Eye (tissue), 1 donor: Measurements from ENCODE around the gene DCAF17.
"Not testable (repeated sequence)": the region's sequence is repeated elsewhere in the genome, so short reads cannot be mapped to it uniquely, and the experiment has no call there.

ENCODE experiments used
- DNase-seq: peaks from one replicate; pipeline ENCODE4 v3.0.0-alpha.2; 2015

The DCAF17 gene

DNA sequence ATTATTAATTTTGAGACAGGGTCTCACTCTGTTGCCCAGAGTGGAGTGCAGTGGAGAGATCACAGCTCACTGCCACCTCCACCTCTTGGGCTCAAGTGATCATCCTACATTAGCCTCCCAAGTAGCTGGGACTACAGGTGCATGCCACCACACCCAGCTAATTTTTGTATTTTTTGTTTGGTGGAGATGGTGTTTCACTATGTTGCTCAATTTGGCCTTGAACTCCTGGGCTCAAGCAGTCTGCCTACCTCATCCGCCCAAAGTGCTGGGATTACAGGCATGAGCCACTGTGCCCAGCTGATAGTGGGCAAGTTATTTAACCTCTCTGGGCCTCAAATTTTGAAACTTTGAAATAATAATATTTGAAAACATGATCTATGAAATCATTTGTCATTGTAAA, 26.5 kb downstream of the DCAF17 start:
- DNase-seq, result no peak

DNA sequence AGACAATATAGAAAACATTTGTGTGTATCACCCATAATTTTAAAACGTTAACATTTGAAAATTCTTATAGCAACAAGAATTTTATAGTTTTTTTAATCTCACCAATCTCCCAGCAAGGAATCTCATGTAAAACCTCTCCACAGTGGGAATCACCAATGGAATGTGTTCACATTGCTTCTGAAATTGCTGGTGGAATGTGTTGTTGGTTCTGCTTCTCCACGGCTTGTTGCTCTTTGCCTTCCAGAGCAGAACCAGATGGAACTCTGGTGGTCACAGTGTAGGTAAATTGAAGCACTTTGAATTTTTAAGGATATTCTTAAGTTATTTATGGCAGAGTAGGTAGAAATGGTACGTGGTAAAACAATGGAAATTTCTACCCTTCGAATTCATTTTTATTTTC, 35.1 kb downstream of the DCAF17 start:
- DNase-seq, result no peak

GRCh38 chr2:171470129-171470528, 36.1 kb downstream of the DCAF17 start:
- no peak for DNase-seq

DNA sequence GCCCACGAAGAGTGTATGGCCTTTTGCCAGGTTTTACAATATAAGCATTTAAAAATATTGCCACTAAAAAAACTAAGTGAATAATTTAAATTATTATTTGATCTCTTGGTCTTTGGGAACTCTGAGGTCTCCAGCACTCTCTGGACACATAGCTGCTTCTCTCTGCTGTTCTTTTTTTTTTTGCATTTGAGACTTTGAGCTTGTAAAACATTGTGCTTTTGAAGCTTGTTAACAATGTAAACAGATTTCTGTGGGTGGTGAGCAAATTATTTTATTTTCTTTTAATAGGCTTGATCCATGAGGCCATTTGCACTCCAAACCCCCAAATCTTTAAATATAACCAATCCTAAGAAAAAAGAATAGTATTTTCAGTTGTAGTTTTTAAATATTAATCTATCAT, 42.0 kb downstream of the DCAF17 start:
- no peak for DNase-seq

DNA sequence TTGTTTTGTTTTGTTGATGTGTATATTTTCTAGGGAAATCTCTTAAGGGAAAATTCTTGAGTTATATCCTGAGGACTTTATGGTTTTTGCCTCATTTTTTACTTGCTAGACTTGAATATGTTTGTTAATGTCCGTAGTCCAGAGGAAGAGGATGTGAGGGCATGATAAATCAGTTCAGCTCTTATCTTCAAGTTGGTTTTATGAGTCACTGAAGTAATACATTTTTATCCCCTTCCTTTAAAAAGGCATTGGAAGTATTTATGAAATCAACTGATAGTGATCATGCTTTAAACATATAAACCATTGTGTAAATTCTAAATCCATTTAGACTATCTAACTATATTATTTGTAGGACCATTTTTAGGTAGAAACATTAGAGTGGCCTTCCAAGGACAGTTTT, 44.3 kb downstream of the DCAF17 start:
- DNase-seq, result no peak

DNA sequence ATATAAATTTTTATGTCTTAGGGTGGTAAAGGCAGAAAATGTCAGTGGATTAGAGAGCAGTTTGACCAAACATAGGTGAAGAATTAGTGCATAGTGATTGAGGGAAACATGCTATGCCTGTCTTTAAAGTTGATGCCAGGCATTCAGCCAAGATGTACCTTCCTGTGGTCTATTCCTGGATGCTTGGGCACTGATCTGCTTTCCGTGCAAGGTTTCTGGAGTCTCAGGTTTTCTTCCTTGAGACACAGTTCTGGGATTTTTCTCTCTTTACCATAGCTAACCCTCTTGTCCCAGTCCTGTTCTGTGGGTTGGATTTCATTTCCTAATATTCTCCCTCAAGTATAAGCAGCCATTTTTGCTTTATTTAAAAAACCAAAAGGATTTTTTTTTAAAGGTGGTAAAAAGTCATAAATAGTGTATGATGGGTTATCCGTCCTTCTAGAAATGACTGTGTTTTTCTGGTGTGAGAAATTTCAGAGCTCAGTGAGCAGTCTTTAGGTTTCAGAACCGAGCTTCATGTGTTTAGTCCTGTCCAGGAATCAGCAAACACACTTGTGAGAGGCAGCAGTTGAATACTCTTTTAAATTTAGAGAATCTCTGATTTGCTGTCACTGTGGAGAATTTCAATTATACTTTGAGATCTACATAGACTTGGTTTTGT, 45.3 kb downstream of the DCAF17 start:
- DNase-seq, result no peak

DNA sequence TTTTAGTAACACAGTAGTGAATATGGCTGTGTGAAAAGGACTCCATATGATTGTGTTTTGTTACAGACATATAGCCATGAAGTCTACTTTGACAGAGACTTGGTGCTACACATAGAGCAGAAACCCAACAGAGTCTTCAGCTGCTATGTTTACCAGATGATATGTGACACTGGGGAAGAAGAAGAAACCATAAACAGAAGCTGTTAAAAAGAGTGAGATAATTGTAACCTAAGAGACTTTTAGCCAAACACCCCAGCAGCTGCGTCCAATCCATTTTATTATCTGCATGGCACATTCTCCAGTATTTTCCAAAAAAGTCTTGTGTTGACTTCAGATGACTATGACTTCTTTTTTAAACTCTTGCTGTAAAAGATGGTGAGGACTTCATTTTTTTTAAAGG, 46.9 kb downstream of the DCAF17 start:
- DNase-seq, result no peak

DNA sequence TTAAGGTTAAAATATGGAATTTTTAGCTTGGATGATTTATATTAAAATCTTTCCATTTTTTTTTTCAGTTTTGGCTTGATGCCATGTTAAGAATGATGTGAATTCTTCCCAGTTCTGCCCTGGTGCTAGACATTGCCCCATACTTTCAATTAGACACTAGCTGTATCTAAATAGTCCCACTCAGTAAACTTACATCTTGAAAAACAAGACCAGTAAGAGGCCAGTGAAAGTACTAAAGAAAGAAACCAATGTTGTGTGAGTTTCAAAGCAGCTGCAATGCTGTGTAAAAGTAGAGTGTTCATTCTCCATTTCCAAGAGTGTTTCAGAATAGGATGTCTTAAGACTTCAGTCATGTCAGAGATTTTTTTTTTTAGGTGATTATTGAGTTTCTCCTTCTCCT, 48.3 kb downstream of the DCAF17 start:
- DNase-seq, result no peak

- no peak for DNase-seq
Observed at GRCh38 chr2:171482877-171483276, 48.9 kb downstream of the DCAF17 start.

DNA sequence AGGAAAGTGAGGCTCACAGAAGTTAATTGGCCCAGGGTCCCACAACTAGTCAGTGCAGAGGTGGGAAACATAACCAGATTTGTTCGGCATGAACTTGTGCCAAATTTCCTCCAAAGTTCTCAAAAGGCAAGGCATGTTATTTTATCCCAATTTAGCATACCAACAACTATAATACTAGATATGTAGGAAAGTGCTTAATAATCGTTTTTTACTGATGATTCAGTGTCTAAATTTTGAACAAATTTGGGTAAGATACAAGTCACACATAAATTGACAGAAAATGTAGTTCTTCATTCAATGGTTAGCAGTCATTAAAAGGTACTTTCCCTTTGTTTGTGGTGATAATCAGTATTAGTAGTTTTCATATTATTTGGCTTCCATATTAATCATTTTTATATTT, 49.8 kb downstream of the DCAF17 start:
- DNase-seq, result no peak

DNA sequence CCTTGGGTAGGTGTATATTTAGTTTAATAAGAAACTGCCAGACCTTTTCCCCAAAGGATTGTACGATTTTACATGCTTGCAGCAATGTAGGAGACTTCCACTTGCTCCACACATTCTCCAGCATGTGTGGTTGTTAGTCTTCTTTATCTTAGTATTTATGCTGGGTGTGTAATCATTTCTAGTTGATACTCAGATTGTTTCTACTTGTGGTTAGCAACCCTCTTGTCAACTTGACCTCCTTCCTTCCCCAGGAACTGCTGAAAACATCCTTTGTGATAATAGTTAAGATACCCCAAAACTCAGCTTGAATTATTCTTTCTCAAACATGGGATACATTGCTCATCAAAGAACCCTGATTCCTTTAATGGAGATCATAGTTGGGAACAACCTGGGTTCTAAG, 51.1 kb downstream of the DCAF17 start:
- no peak for DNase-seq

DNA sequence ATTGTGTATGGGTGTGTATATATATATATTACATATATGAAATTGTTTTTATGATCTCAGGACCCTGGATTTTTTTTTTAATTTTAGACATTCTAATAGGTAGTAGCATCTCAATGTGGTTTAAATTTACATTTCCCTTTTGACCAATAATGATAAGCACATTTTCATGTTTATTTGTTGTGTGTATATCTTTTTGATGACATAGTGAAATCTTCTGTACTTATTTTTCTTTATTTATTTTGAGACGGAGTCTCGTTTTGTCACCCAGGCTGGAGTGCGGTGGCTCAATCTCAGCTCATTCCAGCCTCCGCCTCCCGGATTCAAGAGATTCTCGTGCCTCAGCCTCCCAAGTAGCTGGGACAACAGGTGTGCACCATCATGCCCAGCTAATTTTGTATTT, 53.2 kb downstream of the DCAF17 start:
- no peak for DNase-seq

DNA sequence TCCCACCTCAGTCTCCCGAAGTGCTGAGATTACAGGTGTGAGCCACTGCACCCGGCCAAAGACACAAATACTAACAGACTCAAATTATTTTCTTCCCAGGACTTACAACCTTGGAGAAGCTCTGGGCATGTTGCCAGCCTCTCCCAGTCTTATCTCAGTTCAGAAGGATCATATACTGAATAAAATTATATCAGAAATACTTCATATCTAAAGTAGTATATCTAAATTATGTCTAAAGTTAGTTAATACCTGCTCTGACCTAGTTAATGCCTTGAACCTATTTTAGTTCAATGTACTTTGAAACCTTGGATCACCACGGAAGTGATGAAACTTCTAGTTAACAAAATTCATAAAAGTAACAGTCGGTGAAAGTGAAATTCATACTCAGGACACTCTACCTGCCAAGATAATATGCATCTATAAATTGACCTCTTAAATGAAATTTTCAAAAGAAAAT, 53.8 kb downstream of the DCAF17 start:
- no peak for DNase-seq

DNA sequence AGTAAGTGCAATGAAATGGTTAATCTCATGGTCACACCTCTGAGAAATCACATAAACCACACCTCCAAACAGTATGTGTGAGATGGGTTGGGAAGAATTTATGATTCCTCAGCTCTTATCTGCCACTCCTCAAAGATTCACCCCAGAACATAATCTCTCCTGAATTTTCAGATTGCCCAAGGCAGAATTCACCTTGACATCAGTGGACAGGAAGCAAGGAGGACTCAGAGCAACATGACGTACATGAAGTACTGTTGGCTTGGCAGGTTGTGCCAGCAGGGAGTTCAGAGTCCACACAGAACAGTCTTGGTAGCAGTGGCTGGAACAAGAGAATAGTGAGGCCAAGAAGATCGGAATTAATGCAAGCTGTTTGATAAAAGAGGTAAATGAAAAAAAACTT, 56.6 kb downstream of the DCAF17 start:
- no peak for DNase-seq

- no peak for DNase-seq
Observed at GRCh38 chr2:171491292-171491691, 57.3 kb downstream of the DCAF17 start.

DNA sequence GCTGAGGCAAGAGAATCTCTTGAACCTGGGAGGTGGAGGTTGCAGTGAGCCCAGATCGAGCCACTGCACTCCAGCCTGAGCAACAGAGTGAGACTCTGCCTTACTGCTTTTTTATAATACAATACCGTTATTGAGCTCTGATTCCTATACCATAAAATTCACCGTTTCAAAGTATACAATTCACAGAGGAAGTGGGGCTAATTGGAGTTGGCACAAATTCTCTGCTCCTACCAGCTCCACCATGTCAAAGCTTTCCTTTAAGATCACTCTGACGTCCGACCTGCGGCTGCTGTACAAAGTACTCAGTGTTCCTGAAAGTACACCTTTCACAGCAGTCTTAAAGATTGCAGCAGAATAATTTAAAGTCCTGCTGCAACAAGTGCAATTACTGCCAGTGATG, 58.6 kb downstream of the DCAF17 start:
- DNase-seq, result no peak

- DNase-seq, result not testable (repeated sequence)
Observed at GRCh38 chr2:171497664-171498063, 63.6 kb downstream of the DCAF17 start.

GRCh38 chr2:171505374-171505773, 71.3 kb downstream of the DCAF17 start:
- no peak for DNase-seq

DNA sequence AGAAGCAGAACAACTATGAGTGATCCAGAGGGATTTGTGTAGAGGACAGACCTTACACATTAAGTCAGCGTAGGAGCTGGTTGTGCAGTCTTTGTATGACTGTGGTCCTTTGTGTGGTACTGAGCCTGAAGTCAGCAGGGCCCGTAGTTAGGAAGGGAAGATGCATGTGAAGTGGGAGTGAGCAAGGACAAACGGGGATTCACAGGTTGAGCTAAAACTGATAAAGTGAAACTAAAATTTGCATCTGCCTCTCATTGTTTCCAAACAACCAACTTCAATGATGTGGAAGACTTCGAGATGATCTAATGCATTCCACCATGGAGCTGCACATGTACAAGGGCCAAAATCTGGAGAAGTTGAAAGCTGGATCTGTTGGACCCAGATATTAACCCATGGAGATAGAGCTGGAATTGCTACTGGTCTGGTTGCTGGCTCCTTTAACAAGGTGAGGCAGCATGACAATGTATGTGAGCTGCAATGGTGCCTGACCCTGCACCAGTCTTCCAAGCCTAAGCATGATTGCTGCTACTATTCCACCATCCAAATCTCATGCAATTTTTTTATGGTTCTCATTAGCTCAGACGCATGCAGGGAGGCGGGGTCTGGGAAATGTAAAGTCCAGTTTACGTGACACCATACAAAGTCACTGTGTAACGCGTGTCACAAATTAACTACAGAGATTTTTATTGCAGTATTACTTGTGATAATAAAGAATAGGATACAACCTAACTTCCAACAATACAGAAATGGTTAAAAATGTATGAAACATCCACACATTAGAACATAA, 76.1 kb downstream of the DCAF17 start:
- DNase-seq, result no peak

DNA sequence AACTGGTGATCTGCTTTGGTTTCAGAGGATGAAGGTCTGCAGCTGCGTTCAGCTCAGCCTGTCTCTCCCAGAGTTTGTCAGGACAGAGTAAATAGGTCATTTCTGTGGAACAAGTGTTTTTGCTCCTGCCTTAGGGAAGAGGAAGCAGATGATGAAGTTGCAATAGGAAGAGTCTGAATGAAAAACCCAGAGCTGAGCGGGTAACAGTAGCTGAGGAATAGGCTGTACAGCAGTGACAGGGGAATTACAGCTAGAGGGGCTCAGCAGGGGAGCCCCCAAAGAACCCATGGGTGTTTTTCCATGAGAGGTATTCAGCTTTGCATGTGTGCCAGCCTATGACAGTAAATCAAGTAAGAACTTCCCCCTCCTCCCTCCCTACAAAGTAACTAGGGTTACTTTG, 78.0 kb downstream of the DCAF17 start:
- no peak for DNase-seq

- no peak for DNase-seq
Observed at GRCh38 chr2:171512683-171513195, 78.7 kb downstream of the DCAF17 start.

DNA sequence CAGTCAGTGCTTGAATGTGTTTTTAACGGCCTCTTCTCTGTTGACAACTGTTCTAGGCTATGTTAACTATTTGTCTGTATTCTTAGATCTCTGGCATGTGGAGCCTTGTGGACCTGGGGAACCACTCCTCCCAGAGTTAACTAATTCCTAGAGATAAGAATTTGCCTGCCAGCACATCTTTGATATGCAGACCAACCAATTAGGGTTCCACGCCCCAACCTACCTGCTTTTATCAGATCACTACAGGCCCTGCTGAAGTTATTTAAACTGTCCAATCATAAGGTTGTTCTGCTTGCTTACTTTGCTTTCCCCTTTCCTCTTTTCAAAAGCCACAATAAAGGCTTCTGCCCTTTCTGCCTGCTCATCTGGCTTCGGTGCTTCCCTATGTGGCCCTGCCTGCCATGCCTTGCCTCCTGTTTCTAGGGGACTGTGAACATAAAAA, 79.7 kb downstream of the DCAF17 start:
- no peak for DNase-seq

GRCh38 chr2:171514908-171515582, 81.0 kb downstream of the DCAF17 start:
- DNase-seq, result no peak
